ENCODE measurements around the gene CLMN. TPM values are rescaled to one million over a fixed set of nuclear protein-coding genes. Genes with fewer than 3 reads are reported as not detected.
A peak's percentile ranks its signal among the peaks of the same experiment; 100 is the strongest.

Gene CLMN
- total and polyA plus RNA-seq, 2 of the 13 experiments (the other 11 are each of a cell fraction or from before 2014, with no cell fraction given): 15.1 to 16.7 TPM

GRCh38 chr14:95156161-95157047 is 163.3 kb downstream of the CLMN start (continued):
- TF ChIP-seq, protein P1, sequence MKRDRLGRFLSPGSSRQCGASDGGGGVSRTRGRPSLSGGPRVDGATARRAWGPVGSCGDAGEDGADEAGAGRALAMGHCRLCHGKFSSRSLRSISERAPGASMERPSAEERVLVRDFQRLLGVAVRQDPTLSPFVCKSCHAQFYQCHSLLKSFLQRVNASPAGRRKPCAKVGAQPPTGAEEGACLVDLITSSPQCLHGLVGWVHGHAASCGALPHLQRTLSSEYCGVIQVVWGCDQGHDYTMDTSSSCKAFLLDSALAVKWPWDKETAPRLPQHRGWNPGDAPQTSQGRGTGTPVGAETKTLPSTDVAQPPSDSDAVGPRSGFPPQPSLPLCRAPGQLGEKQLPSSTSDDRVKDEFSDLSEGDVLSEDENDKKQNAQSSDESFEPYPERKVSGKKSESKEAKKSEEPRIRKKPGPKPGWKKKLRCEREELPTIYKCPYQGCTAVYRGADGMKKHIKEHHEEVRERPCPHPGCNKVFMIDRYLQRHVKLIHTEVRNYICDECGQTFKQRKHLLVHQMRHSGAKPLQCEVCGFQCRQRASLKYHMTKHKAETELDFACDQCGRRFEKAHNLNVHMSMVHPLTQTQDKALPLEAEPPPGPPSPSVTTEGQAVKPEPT (CRISPR knock-in tag; IDR thresholded peaks at IDR 0.05; ENCODE audit: low read depth): no peak
- TF ChIP-seq ELF1 (CRISPR knock-in tag; IDR thresholded peaks at IDR 0.05) (peak; percentile 15; the same call in 1 of the 2 replicates), SRY (CRISPR knock-in tag; IDR thresholded peaks at IDR 0.05) (no peak), ZNF441 (CRISPR knock-in tag; IDR thresholded peaks at IDR 0.05; ENCODE audit: borderline replicate concordance) (no peak), ZNF747 (CRISPR knock-in tag; IDR thresholded peaks at IDR 0.05; ENCODE audit: borderline replicate concordance) (0 out of 2 replicates have a peak, but pooled peaks have one; percentile 42), HNF1A (IDR thresholded peaks at IDR 0.05; ENCODE audit: low read depth) (no peak), HNF1A (CRISPR knock-in tag; IDR thresholded peaks at IDR 0.05; ENCODE audit: borderline replicate concordance) (no peak), SIX1 (CRISPR knock-in tag; IDR thresholded peaks at IDR 0.05; ENCODE audit: borderline replicate concordance) (no peak), ZHX1 (CRISPR knock-in tag; IDR thresholded peaks at IDR 0.05; ENCODE audit: low read depth) (no peak), MAFF (IDR thresholded peaks at IDR 0.05; ENCODE audit: low read depth, low read length) (no peak), GPN1 (CRISPR knock-in tag; IDR thresholded peaks at IDR 0.05; ENCODE audit: borderline replicate concordance) (no peak)
- TF ChIP-seq, protein P2, sequence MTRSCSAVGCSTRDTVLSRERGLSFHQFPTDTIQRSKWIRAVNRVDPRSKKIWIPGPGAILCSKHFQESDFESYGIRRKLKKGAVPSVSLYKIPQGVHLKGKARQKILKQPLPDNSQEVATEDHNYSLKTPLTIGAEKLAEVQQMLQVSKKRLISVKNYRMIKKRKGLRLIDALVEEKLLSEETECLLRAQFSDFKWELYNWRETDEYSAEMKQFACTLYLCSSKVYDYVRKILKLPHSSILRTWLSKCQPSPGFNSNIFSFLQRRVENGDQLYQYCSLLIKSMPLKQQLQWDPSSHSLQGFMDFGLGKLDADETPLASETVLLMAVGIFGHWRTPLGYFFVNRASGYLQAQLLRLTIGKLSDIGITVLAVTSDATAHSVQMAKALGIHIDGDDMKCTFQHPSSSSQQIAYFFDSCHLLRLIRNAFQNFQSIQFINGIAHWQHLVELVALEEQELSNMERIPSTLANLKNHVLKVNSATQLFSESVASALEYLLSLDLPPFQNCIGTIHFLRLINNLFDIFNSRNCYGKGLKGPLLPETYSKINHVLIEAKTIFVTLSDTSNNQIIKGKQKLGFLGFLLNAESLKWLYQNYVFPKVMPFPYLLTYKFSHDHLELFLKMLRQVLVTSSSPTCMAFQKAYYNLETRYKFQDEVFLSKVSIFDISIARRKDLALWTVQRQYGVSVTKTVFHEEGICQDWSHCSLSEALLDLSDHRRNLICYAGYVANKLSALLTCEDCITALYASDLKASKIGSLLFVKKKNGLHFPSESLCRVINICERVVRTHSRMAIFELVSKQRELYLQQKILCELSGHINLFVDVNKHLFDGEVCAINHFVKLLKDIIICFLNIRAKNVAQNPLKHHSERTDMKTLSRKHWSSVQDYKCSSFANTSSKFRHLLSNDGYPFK (CRISPR knock-in tag; IDR thresholded peaks at IDR 0.05; ENCODE audit: borderline replicate concordance): no peak
- TF ChIP-seq, protein P3, sequence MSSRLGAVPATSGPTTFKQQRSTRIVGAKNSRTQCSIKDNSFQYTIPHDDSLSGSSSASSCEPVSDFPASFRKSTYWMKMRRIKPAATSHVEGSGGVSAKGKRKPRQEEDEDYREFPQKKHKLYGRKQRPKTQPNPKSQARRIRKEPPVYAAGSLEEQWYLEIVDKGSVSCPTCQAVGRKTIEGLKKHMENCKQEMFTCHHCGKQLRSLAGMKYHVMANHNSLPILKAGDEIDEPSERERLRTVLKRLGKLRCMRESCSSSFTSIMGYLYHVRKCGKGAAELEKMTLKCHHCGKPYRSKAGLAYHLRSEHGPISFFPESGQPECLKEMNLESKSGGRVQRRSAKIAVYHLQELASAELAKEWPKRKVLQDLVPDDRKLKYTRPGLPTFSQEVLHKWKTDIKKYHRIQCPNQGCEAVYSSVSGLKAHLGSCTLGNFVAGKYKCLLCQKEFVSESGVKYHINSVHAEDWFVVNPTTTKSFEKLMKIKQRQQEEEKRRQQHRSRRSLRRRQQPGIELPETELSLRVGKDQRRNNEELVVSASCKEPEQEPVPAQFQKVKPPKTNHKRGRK (CRISPR knock-in tag; IDR thresholded peaks at IDR 0.05): no peak

All from HepG2 (cell line).